Mesenchymal stem cell (in vitro differentiated cells and primary cell): Measurements from ENCODE around the gene CLTB.

Experiments used
- DNase-seq: peaks from one replicate; pipeline ENCODE4 v3.0.0-alpha.2; 2013
- H2AFZ ChIP-seq: one replicate; pipeline ENCODE4 v1.6.1; 2013; ENCODE audit warnings: low read depth, mild to moderate bottlenecking, control low read depth, inconsistent platforms, low read length, moderate library complexity
- H2AK5ac ChIP-seq: 2 replicates; pipeline ENCODE4 v1.6.1; 2013; ENCODE audit warnings: low read length, moderate library complexity, mild to moderate bottlenecking, inconsistent platforms; ENCODE audit not compliant: severe bottlenecking
- H2BK120ac ChIP-seq: one replicate; pipeline ENCODE4 v1.6.1; 2013; ENCODE audit warnings: low read depth, mild to moderate bottlenecking, inconsistent platforms, low read length, moderate library complexity
- H2BK12ac ChIP-seq, 2 experiments: one replicate each; pipeline ENCODE4 v1.6.1; 2013; ENCODE audit warnings: inconsistent platforms in 2 of 2, low read length in 2 of 2, mild to moderate bottlenecking in 2 of 2, moderate library complexity in 2 of 2, control low read depth in 1 of 2
- H2BK15ac ChIP-seq: one replicate; pipeline ENCODE4 v1.6.1; 2013; ENCODE audit warnings: mild to moderate bottlenecking, low read depth, inconsistent platforms; ENCODE audit not compliant: poor library complexity, severe bottlenecking
- H2BK5ac ChIP-seq: 2 replicates; pipeline ENCODE4 v1.6.1; 2013; ENCODE audit warnings: low read depth, mild to moderate bottlenecking, low read length, control low read depth, inconsistent platforms; ENCODE audit not compliant: poor library complexity, severe bottlenecking
- H3K14ac ChIP-seq, 2 experiments: one replicate each; pipeline ENCODE4 v1.6.1; 2013; ENCODE audit warnings: inconsistent platforms in 2 of 2, low read length in 2 of 2, control low read depth in 1 of 2, mild to moderate bottlenecking in 1 of 2, moderate library complexity in 1 of 2
- H3K18ac ChIP-seq, 2 experiments: one replicate each; pipeline ENCODE4 v1.6.1; 2013; ENCODE audit warnings: inconsistent platforms in 2 of 2, low read length in 2 of 2, control low read depth in 1 of 2, low read depth in 1 of 2, mild to moderate bottlenecking in 1 of 2
- H3K23ac ChIP-seq, 2 experiments: one replicate each; pipeline ENCODE4 v1.6.1; 2013; ENCODE audit warnings: inconsistent platforms in 2 of 2, low read length in 2 of 2, mild to moderate bottlenecking in 2 of 2, moderate library complexity in 2 of 2, control low read depth in 1 of 2
- H3K27ac ChIP-seq: 2 replicates; pipeline ENCODE4 v1.5.1; 2013; ENCODE audit warnings: mild to moderate bottlenecking, moderate library complexity, low read length, control low read depth, inconsistent platforms; ENCODE audit not compliant: poor library complexity, severe bottlenecking
- H3K27me3 ChIP-seq, 2 experiments: 2 replicates each; pipeline versions ENCODE4 v1.6.1 to v1.7.0; 2013; ENCODE audit warnings: low read length in 2 of 2, mild to moderate bottlenecking in 2 of 2, moderate library complexity in 2 of 2, control low read depth in 1 of 2, inconsistent platforms in 1 of 2; ENCODE audit not compliant: control insufficient read depth in 1 of 2, insufficient read depth in 1 of 2
- H3K36me3 ChIP-seq, 2 experiments: 2 replicates each; pipeline versions ENCODE4 v1.6.1 to v1.7.0; 2013; ENCODE audit warnings: low read length in 2 of 2, control low read depth in 1 of 2, inconsistent platforms in 1 of 2, low read depth in 1 of 2, mild to moderate bottlenecking in 1 of 2; ENCODE audit not compliant: insufficient read depth in 2 of 2, control insufficient read depth in 1 of 2
- H3K4ac ChIP-seq, 2 experiments: one replicate each; pipeline ENCODE4 v1.6.1; 2013; ENCODE audit warnings: inconsistent platforms in 2 of 2, low read length in 2 of 2, mild to moderate bottlenecking in 2 of 2, moderate library complexity in 2 of 2, control low read depth in 1 of 2, low read depth in 1 of 2
- H3K4me1 ChIP-seq: 2 replicates; pipeline ENCODE4 v1.6.1; 2013; ENCODE audit warnings: low read depth, low read length, control low read depth; ENCODE audit not compliant: control insufficient read depth, insufficient read depth
- H3K4me2 ChIP-seq: 2 replicates; pipeline ENCODE4 v1.6.1; 2013; ENCODE audit warnings: low read length, mild to moderate bottlenecking, inconsistent platforms; ENCODE audit not compliant: poor library complexity, severe bottlenecking
- H3K4me3 ChIP-seq, 2 experiments: 2 replicates each; pipeline versions ENCODE4 v1.5.1 to v1.7.0; 2013; ENCODE audit warnings: low read length in 2 of 2, mild to moderate bottlenecking in 2 of 2, control low read depth in 1 of 2, low read depth in 1 of 2; ENCODE audit not compliant: insufficient read depth in 1 of 2
- H3K79me1 ChIP-seq: replicated peaks from 2 replicates; pipeline ENCODE4 v1.6.1; 2013; ENCODE audit warnings: mild to moderate bottlenecking, control low read depth, low read length, inconsistent platforms; ENCODE audit not compliant: poor library complexity, severe bottlenecking
- H3K9ac ChIP-seq: 2 replicates; pipeline ENCODE4 v1.7.0; 2013; ENCODE audit warnings: mild to moderate bottlenecking, low read length, moderate library complexity
- H3K9me3 ChIP-seq: 2 replicates; pipeline ENCODE4 v1.7.0; 2013; ENCODE audit warnings: mild to moderate bottlenecking, low read length; ENCODE audit not compliant: control insufficient read depth
- H4K8ac ChIP-seq: one replicate; pipeline ENCODE4 v1.6.1; 2013; ENCODE audit warnings: inconsistent platforms, mild to moderate bottlenecking, low read length, moderate library complexity
- H4K91ac ChIP-seq: one replicate; pipeline ENCODE4 v1.6.1; 2013; ENCODE audit warnings: mild to moderate bottlenecking, low read length, inconsistent platforms
- WGBS: methylation state at CpG from one replicate; pipeline ENCODE4 v1.1.7; 2013; ENCODE audit warnings: mixed read lengths; 5-methylcytosine and 5-hydroxymethylcytosine counted together

The CLTB gene

GRCh38 chr5:176396330-176396729, 20.0 kb downstream of the CLTB start:
- Histone ChIP-seq H3K27ac (peak overlapping the region; percentile 2), H3K27me3 (no peaks in the 10 kb centered on the region), H2BK120ac (no peak overlapping the region), H3K36me3 (peaks cover 52 to 60% of the 10 kb centered on the region in 2 experiments), H3K14ac (no peak overlapping the region), H2BK12ac (no peak overlapping the region), H3K4me2 (no peak overlapping the region), H2AFZ (no peak overlapping the region), H3K4ac (no peak overlapping the region), H3K18ac (no peak overlapping the region), H4K91ac (peak overlapping the region; percentile 77), H2AK5ac (no peak overlapping the region), H3K23ac (no peak overlapping the region), H3K9ac (peak overlapping the region; percentile 38), H2BK5ac (no peak overlapping the region), H3K79me1 (peaks cover 25% of the 10 kb centered on the region), H3K4me1 (peaks cover 11% of the 10 kb centered on the region), H4K8ac (no peak overlapping the region), H3K4me3 (no peak overlapping the region), H3K9me3 (no peaks in the 10 kb centered on the region), H2BK15ac (no peak overlapping the region)
- 53% methylated on average over 6 of the region's 6 CpGs for WGBS
- peak; percentile 68 for DNase-seq

- H3K4me2 ChIP-seq: no peak overlapping the region
- H3K4me1 ChIP-seq: peaks cover 11% of the 10 kb centered on the region
- H2BK12ac ChIP-seq: peak overlapping the region in 1 of 2 experiments; percentile 38
- H3K23ac ChIP-seq: no peak overlapping the region
- H2BK120ac ChIP-seq: no peak overlapping the region
- no peak overlapping the region for H2BK5ac ChIP-seq
- H4K91ac ChIP-seq: peak overlapping the region; percentile 4
- no peaks in the 10 kb centered on the region for H3K9me3 ChIP-seq
- H3K27ac ChIP-seq: no peak overlapping the region
- 89% methylated on average over 11 of the region's 11 CpGs for WGBS
- no peak overlapping the region for H2AFZ ChIP-seq
- H3K9ac ChIP-seq: no peak overlapping the region
- H3K79me1 ChIP-seq: peaks cover 26% of the 10 kb centered on the region
- no peak overlapping the region for H2BK15ac ChIP-seq
- no peak overlapping the region for H3K4ac ChIP-seq
- no peak overlapping the region for H3K14ac ChIP-seq
- no peaks in the 10 kb centered on the region for H3K27me3 ChIP-seq
- no peak overlapping the region for H3K4me3 ChIP-seq
- H2AK5ac ChIP-seq: no peak overlapping the region
- peak overlapping the region; percentile 4 for H4K8ac ChIP-seq
- no peak for DNase-seq
- no peak overlapping the region for H3K18ac ChIP-seq
- peaks cover 60 to 63% of the 10 kb centered on the region in 2 experiments for H3K36me3 ChIP-seq
Observed at GRCh38 chr5:176394881-176395675, 21.3 kb downstream of the CLTB start.

- H3K4ac ChIP-seq: no peak overlapping the region
- H3K4me3 ChIP-seq: no peak overlapping the region
- H3K18ac ChIP-seq: no peak overlapping the region
- no peaks in the 10 kb centered on the region for H3K27me3 ChIP-seq
- H3K27ac ChIP-seq: no peak overlapping the region
- no peak overlapping the region for H3K14ac ChIP-seq
- no peak overlapping the region for H2AK5ac ChIP-seq
- H3K9ac ChIP-seq: no peak overlapping the region
- no peak overlapping the region for H2AFZ ChIP-seq
- DNase-seq: no peak
- no peaks in the 10 kb centered on the region for H3K9me3 ChIP-seq
- no peak overlapping the region for H4K91ac ChIP-seq
- no peak overlapping the region for H2BK5ac ChIP-seq
- no peak overlapping the region for H2BK120ac ChIP-seq
- peaks cover 59 to 63% of the 10 kb centered on the region in 2 experiments for H3K36me3 ChIP-seq
- no peak overlapping the region for H3K4me2 ChIP-seq
- H2BK15ac ChIP-seq: no peak overlapping the region
- peaks cover 26% of the 10 kb centered on the region for H3K79me1 ChIP-seq
- 96% methylated on average over 9 of the region's 9 CpGs for WGBS
- H3K23ac ChIP-seq: no peak overlapping the region
- peaks cover 11% of the 10 kb centered on the region for H3K4me1 ChIP-seq
- H4K8ac ChIP-seq: no peak overlapping the region
- H2BK12ac ChIP-seq: no peak overlapping the region
Observed at GRCh38 chr5:176394096-176394495, 22.2 kb downstream of the CLTB start.

DNA sequence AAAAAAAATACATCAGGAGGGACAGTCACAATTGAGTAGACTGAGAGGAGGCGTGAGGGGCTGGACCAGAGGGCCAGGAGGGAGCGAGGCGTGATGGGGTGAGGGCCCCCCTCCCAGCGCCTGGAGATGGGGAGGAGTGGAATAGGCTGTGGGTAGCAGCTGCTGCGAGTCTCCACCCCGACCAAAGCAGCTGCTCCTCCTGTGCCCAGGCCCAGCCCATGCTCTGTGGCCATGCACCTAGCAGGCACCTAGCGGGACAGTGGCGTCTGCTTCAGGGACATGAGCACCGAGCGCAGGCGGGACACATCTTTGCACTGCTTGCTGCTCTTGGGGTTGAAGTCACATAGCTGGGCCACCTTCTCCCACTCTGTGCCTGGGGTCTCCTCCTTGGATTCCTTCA, 23.8 kb downstream of the CLTB start:
- peaks cover 19% of the 10 kb centered on the region for H3K79me1 ChIP-seq
- H3K27ac ChIP-seq: no peak overlapping the region
- H3K36me3 ChIP-seq: peaks cover 52 to 57% of the 10 kb centered on the region in 2 experiments
- no peak overlapping the region for H3K9ac ChIP-seq
- peaks cover 12% of the 10 kb centered on the region for H3K4me1 ChIP-seq
- no peak overlapping the region for H3K14ac ChIP-seq
- no peak overlapping the region for H3K4me3 ChIP-seq
- no peak overlapping the region for H2BK5ac ChIP-seq
- H3K23ac ChIP-seq: no peak overlapping the region
- H3K4ac ChIP-seq: no peak overlapping the region
- no peak overlapping the region for H2AK5ac ChIP-seq
- no peaks in the 10 kb centered on the region for H3K9me3 ChIP-seq
- H3K18ac ChIP-seq: no peak overlapping the region
- no peak overlapping the region for H2BK12ac ChIP-seq
- WGBS: 97% methylated on average over 11 of the region's 11 CpGs
- H4K91ac ChIP-seq: no peak overlapping the region
- H4K8ac ChIP-seq: no peak overlapping the region
- DNase-seq: no peak
- no peak overlapping the region for H2BK15ac ChIP-seq
- H2BK120ac ChIP-seq: no peak overlapping the region
- H3K4me2 ChIP-seq: no peak overlapping the region
- H3K27me3 ChIP-seq: no peaks in the 10 kb centered on the region
- H2AFZ ChIP-seq: no peak overlapping the region
